Suppressor macrophage treated with lipopolysaccharide for 1 hour (primary cell): ENCODE results near the gene GPC4.

Experiments
- DNase-seq, 3 donors: peaks; one replicate each; pipeline ENCODE4 v3.0.0-alpha.2; 2020 to 2022

Gene GPC4

GRCh38 chrX:133410550-133410949 lies 4.7 kb downstream of the GPC4 start:
- DNase-seq = no peak

GRCh38 chrX:133405498-133406185 lies 9.6 kb downstream of the GPC4 start:
- no peak for DNase-seq

- no peak for DNase-seq
These were observed 11.3 kb downstream of the GPC4 start for GRCh38 chrX:133403984-133404383.

- no peak for DNase-seq
These were observed 12.3 kb downstream of the GPC4 start for GRCh38 chrX:133402830-133403625.

GRCh38 chrX:133402042-133402453 lies 13.2 kb downstream of the GPC4 start:
- DNase-seq = no peak

GRCh38 chrX:133401536-133401935 lies 13.8 kb downstream of the GPC4 start:
- DNase-seq = no peak

GRCh38 chrX:133399411-133399810 lies 15.9 kb downstream of the GPC4 start:
- DNase-seq = no peak

- DNase-seq = no peak
These were observed 20.5 kb downstream of the GPC4 start for GRCh38 chrX:133394765-133395164.

GRCh38 chrX:133392671-133393070 lies 22.6 kb downstream of the GPC4 start:
- DNase-seq = no peak

- no peak for DNase-seq
These were observed 24.2 kb downstream of the GPC4 start for GRCh38 chrX:133391111-133391510.

- no peak for DNase-seq
These were observed 24.6 kb downstream of the GPC4 start for GRCh38 chrX:133390676-133391075.

- DNase-seq = no peak
These were observed 25.3 kb downstream of the GPC4 start for GRCh38 chrX:133389975-133390374.

- no peak for DNase-seq
These were observed 30.8 kb downstream of the GPC4 start for GRCh38 chrX:133384454-133384853.

GRCh38 chrX:133380711-133381619 lies 34.3 kb downstream of the GPC4 start:
- no peak for DNase-seq

- no peak for DNase-seq
These were observed 38.9 kb downstream of the GPC4 start for GRCh38 chrX:133376422-133376821.

- DNase-seq = no peak
These were observed 39.5 kb downstream of the GPC4 start for GRCh38 chrX:133375615-133376340.

- DNase-seq = no peak
These were observed 40.4 kb downstream of the GPC4 start for GRCh38 chrX:133374874-133375387.

- peak; percentile 64 to 76 (median 66) for DNase-seq
These were observed 41.8 kb downstream of the GPC4 start for GRCh38 chrX:133373386-133374079.

- no peak for DNase-seq
These were observed 44.5 kb downstream of the GPC4 start for GRCh38 chrX:133370696-133371275.

- DNase-seq = no peak
These were observed 46.2 kb downstream of the GPC4 start for GRCh38 chrX:133369065-133369464.

- no peak for DNase-seq
These were observed 48.6 kb downstream of the GPC4 start for GRCh38 chrX:133366735-133367134.
